ENCODE measurements around the gene WWC1.

DNA sequence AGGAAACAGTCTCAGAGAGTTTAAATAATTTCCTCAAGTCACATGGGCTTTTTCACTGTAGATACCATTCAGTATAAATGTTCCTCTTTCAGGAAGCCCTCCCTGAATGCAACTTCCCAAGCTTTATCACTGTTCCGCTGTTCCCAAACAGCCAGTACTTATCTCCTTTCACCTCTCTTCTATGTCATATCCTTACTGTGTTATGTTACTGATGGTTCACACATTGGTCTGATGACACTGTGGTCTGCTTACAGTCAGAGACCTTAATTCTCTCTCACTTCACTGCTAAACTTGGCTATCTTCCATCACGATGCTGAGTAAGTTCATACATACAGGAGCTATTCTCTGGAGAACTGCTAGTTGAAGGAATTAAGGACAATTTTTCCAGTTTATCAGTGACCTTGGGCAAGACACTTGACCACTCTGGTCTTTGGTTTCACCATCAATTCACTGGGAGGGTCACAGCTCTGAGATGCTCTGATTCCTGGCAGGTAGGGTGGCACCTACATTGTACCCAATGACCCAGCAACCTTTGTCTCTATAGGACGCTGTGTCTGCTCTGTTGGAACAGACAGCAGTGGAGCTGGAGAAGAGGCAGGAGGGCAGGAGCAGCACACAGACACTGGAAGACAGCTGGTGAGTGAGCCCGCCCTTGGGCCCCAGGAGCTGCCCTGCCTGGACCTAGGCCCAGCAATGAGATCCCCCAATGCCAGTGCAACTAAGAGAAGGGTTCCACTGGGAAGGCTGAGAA, 152.7 kb downstream of the WWC1 start:
- TF ChIP-seq, protein P1, sequence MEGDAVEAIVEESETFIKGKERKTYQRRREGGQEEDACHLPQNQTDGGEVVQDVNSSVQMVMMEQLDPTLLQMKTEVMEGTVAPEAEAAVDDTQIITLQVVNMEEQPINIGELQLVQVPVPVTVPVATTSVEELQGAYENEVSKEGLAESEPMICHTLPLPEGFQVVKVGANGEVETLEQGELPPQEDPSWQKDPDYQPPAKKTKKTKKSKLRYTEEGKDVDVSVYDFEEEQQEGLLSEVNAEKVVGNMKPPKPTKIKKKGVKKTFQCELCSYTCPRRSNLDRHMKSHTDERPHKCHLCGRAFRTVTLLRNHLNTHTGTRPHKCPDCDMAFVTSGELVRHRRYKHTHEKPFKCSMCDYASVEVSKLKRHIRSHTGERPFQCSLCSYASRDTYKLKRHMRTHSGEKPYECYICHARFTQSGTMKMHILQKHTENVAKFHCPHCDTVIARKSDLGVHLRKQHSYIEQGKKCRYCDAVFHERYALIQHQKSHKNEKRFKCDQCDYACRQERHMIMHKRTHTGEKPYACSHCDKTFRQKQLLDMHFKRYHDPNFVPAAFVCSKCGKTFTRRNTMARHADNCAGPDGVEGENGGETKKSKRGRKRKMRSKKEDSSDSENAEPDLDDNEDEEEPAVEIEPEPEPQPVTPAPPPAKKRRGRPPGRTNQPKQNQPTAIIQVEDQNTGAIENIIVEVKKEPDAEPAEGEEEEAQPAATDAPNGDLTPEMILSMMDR (conservative IDR thresholded peaks at IDR 0.05; ENCODE audit: low read length), result no peak
- no peak for TF ChIP-seq EZH2phosphoT487 (IDR thresholded peaks at IDR 0.05; ENCODE audit: borderline replicate concordance, low read depth, low read length)
